NCI-H2171 (cell line): Measurements from ENCODE around the gene TAF1B.
A peak's percentile ranks its signal among the peaks of the same experiment; 100 is the strongest.
"Not testable (repeated sequence)": the region's sequence is repeated elsewhere in the genome, so short reads cannot be mapped to it uniquely, and the experiment has no call there.

Experiments
- DNase-seq: peaks from one replicate; lab custom pipeline; 2025; lab: John Stamatoyannopoulos, UW

Gene TAF1B

DNA sequence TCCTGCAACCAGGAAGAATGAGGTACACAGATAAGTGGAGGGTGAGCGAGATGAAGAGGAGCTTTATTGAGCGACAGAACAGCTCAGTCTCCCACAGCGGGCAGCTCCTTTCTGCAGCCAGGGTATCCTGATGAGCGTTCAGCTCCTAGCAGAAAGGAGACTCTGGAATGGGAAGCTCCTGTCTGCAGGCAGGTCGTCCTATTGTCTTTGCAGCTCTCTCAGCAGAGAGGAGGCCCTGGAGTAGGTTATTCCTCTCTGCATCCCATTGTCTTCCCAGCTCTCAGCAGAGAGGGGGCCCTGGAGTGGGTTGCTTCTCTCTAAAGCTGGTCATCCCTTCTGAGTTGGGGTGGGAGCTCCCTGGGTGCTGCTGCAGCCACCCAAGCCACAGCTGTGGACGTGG is 41.2 kb downstream of the TAF1B start:
- no peak for DNase-seq

DNA sequence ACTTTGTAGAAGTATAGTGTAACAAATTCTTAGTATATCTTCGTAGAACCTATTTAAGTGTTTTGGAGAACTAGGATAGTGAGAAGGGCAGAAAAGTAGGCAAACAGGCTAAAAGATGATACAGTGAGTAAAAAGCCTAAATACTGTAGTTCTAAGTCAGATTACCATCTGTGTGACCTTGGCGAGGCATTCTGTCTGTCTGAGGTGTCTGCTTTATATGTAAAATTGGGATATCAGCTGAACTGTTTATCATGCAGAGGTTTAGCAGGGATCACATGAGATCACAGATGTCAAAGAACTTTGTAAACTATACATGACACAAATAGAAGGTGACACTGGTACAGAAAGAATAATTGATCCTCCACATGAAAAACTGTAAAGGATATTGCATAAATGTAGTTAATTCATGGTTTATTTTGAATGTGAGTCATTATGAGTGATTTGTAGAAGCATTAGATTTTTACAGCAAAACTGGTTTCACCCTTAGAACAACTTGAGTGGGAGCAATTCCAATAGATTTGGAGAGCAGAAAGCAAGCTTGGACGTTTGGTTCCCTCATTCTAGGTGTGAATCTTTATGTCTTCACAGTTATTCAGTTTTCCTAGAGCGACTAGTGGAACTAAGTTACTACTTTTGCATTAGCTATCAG is 41.9 kb downstream of the TAF1B start:
- DNase-seq: no peak

DNA sequence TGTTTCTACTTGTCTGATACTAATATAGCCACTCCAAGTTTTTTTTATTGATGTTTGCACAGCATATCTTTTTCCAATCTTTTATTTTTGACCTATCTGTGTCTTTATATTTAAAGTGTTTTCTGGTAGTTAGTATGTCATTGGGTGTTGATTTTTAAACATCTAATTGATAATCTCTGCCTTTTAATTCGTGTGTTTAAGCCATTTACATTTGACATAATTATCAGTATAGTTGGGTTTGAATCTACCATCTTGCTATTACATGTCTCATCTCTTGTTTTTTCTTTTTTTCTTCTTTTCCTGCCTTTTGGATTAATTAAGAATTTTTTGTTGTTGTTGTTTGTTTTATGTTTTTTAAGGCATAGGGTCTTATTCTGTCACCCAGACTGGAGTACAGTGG is 44.2 kb downstream of the TAF1B start:
- no peak for DNase-seq

DNA sequence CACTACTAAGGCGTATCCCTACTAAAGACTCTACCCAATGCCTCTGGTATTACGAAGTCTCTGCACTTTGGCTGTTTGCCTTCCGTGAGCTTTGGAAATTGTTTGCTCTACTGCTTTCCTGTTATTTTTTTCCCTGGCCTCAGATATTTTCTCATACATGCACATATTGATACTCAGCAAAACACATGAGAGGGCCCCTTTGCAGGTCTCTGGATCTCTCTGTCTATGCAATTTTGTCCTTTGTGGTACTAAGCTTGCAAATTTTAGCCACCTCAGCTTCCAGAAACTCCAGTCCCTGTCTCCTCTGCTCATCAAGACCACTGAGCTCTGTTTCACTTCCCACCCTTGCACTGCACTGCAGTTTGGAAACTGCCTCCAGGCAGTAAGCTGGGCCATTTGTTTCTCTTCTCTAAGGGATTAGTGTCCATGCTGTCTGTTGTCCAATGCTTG is 46.6 kb downstream of the TAF1B start:
- DNase-seq: no peak

DNA sequence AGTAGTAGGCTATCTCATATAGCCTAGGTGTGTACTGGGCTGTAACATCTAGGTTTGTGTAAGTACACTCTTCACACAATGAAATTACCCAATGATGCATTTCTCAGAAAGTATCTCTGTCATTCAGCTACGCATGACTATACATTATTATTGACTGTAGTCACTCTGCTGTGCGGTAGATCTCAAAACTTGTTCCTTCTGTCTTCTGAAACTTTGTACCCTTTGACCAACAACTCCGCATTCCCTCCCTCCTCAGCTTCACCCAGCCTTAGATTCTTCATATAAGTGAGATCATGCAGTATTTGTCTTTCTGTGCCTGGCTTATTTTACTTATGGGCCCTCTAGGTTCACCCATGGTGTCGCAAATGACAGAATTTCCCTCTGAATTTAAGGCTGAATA is 49.0 kb downstream of the TAF1B start:
- DNase-seq: no peak

DNA sequence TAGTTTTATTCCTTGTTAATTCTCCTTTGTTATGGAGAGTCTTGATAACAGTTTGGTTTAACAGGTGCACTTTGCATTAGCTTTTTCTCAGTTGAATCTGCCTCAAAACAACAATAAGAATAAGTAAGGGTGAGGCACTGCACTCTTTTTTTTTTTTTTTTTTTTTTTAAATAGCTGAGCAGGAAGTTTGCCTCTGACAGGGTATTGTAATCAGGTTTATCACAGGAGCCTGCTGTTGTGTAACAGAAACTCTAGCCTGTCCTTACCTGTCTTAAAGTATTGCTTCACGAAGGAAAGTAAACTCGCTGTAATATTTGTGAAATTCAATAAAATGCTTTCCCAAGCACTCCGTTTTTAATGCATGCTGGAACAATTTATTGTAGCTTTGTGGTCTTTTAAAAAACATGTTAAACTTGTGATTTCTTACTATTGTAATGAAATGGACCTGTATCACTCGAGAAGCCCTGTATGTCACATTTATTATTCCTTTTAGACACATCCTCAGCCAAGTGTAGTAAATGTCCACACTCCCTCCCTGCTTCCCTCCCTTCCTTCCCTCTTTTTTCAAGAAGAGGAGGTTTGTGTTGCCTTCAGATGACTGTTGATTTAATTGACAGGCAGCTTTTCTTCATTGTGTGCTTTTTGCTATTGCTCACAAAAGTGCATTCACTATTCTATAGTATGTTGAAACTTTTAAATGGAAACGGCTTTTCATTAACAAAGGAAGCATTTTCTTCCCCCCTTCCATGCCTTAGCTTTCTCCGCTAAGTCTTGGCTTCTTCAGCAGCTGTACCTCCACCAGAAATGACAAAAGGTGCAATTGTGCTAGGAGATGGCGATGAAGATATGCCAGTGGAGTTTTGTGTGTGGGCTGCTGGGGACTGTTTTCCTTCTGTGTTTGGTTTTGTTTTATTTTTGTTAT is 52.7 kb downstream of the TAF1B start:
- DNase-seq: no peak

DNA sequence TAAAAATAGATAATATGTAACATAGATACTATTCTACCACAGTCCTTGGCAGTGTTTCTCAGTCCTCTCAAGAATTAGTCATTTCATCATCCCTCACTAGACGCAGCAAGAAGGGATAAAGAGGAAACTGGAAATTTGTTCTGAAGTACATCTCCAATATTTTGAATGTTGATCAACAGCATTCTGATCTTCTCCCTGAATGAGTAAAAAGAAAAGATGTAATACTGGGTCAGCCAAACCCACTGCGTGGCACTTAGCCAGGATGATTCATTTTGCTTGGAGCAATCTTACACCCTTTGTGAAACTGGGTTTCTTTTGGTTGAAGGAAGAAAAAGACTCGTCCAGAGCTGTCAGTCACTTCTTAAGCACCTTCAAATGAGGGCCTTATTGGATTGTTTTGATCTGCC is 54.1 kb downstream of the TAF1B start:
- DNase-seq: no peak

DNA sequence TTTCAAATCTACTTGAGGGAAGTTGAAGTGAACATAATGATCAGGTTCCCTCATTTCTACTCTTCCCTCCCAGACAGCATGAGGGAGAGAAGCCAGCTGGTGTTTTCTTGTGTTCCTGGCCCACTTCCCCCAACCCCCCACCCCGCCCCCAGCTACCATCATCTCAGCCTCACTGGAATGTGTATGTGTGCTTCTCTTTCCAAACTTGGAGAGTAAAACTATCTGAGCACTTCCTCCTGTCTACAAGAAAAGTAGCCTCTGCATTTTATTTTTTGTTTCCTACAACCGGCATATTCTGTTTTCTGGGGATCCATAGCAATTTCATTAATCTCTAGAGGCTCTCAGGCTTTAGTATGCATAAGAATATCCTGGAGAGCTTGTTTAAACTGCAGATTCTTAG is 54.6 kb downstream of the TAF1B start:
- peak; percentile 34 for DNase-seq

DNA sequence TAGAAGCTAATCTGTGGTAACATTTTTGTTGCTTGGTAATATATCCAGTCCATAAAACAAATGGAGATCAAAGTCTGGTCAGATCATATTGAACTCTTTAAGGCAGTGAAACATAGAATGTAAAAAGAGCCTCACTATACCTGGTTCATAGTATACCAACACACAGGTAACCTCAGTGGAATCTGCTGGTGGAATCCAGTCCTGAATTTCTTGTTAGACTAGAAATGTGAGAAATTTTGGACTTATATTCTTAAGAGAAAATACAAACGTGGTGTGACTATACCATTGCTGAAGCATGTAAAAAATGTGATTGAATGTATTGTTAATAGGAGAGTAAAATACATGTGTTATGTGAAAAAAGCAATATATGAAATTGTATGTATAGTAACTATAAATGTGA is 62.1 kb downstream of the TAF1B start:
- DNase-seq: no peak

DNA sequence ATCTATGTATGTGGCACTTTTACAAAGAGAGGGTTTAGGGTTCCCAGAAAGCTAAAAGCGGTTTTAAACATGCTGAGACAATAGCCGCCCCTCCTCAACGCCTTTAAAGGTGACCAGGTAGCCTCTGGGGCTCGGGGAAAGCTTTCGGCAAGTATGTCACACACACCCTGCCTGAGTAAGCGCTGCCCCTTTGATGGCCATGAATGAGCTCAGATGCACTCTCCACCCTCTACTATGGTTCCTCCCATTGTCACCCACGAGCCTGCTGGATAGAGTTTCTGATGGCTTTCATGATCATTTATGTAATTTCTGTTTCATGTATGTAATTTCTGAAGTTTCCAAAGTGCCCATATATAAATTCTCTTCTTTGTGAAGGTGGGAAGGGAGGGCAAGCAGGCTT is 64.1 kb downstream of the TAF1B start:
- DNase-seq: no peak

DNA sequence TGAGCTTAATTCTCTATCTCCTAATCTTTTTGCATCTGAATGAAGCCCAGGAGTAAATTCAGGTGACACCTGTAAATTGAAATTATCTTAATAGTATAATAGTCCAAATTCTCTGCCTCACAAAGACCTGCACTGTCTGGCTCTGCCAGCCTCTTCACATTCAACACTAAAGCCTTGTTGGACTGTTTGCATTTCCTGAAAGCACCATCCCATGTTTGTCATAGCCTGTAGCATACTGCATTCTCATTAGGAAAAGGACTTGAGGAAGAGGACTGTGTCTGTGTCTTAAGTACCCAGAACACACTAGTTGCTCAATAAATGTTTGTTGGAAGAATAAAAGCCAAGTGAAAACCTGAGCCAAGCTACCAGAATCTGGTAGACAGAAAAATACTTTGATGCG is 65.4 kb downstream of the TAF1B start:
- no peak for DNase-seq

DNA sequence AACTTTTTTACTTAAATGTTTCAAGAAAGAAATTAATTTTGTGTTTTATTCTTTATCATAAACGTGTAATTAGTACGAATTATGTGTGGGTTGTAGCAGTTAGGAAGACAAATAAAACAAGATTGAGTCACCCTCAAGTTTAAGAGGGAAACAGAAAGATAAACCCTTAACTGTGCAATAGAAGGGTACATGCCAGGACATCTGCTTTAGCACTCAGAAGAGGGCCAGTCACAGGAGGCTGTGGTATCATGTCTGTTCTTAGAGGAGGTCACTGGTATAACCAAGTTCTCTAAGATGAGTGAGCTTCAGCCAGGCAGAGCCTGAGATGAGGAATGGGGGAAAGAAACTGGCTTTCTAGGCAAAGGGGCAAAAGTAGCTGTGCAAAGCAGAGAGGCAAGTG is 65.8 kb downstream of the TAF1B start:
- no peak for DNase-seq

DNA sequence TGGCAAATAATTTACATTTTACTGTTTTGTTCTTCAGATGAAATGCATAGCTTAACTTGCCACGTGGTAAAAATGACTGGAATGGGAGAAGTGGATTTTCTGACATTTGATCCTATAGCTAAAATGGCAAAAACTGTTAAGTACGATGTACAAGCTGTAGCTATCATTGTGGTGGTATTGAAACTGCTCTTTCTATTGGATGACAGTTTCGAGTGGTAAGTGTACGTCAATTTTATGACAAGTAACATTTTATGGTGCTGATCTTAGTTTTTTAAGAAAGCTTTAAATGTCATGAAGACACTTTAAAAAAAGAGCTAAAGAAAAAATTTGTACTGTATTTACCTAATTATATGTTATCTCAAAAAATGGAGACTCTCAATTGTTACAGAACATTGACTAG is 67.4 kb downstream of the TAF1B start:
- DNase-seq: no peak

DNA sequence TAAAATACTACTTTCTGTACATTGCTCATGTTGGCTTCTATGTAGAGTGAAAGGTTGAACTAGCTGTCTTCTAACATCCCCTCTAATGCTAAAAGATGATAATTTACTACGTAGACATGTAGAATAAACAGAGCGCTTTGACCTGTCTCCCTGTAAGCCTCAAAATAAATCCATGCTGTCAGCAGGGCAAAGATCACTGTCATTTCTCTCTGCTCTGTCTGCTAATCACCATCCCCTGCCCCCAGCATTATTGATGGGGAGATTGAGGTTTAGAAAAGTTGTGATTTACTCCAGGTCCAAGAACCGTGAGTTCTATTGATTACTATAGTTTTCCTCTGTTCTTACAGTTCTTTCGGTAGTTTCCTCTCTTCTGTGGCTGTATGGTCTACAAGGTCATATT is 69.2 kb downstream of the TAF1B start:
- DNase-seq: no peak

DNA sequence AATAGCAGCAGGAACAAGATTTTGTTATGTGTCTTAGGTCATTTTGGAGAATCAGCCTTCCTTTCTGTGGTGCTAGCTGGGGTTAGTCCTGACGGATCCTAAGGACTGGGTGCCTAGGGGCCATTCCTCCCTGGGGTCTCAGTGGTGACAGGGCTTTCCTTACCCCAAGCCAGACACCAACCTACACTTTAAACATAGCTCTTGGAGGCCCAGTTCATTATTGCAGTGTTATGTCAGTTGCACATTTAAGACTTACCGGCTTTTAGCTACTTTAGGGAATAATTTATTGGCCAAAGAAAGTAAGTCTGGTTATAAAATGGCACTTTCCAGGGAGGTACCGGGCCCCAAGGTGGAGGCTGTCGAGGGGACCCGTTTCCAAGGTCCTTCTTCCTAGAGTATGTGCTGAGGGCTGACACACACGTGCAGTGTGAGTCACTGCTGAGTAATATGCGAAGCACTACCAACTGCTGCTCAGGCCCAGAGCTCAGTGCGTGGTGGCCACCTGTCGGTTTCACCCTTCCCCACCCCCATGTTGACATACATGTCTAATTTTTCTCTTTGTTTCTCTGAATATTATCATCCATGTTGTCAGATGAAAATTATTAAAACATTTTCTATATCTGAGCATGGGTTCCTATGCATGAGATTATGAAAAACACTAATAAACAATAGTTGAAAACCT is 71.3 kb downstream of the TAF1B start:
- DNase-seq: no peak

DNA sequence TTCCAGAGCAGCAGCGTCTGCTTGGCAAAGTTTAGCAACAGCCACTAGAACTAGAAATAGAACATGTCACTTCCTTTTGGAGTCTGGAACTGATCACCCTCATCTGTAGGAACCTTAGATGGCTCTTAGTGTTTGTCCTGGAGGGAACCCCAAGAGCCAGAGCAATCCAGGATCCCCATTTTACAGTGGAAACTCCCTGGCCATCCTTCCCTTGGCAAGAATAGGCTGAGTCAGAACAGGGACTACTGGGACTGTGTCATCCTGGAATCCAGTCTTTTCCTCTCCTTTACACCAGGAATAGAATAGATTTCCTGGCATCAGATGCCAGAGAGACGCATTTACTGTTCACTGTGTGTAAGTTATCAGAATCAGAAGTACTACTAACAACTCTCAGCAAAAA is 75.0 kb downstream of the TAF1B start:
- DNase-seq: no peak

DNA sequence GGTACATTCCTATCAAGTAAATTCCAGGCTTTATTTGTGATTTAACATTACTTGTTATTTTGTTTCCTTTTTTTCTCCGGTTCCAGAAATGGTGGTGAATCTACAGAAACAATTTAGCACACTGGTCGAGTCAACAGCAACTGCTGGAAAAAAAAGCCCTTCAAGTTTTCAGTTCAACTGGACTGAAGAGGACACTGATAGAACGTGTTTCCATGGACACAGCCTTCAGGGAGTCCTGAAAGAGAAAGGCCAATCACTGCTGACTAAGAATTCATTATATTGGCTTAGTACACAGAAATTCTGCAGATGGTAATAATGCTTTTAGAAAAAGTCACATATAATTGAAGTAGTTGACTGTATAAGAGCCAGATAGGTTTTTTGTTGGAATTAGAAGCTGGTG is 76.2 kb downstream of the TAF1B start:
- no peak for DNase-seq

DNA sequence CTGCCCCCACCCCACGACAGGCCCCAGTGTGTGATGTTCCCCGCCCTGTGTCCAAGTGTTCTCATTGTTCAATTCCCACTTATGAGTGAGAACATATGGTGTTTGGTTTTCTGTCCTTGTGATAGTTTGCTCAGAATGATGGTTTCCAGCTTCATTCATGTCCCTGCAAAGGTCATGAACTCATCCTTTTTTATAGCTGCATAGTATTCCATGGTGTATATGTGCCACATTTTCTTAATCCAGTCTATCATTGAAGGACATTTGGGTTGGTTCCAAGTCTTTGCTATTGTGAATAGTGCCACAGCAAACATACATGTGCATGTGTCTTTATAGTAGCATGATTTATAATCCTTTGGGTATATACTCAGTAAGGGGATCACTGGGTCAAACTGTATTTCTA is 83.7 kb downstream of the TAF1B start:
- DNase-seq: not testable (repeated sequence)

DNA sequence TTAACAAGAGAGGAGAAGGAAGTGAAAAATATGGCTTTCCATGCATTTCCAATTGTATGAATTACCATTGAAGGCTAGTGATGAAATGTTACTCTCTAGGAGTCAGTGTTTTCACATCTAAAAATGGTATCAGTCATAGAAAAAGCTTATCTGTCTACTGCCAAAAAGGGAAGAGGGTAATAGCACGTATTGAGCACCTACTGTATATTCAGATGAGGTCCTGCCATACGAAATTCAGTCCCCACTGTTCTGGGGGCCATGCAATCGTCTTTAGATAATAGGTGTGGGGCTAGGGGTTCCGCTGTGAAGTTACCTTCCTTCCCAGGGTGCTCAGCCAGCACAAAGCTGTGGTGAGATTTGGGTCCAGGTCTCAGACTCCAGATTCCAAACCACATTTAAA is 94.0 kb downstream of the TAF1B start:
- no peak for DNase-seq

DNA sequence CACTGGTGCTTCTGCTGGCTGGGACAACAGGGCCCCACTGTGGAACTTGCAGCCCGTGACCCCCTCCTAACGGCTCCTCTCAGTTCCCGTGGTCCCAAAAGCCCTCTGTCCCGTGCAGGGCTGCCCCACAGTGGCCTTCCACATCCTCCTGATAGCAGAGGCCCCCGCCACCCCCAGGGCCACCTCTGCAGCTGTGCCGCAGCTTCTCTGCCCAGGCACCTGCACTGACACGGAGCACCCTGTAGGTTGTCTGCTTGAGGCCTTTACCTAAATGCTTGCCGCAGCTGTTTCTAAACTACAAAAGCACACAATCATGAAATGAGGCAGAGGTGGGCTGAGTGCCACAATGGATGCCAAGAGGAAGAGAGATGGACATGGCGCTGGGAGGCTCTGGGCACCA is 94.7 kb downstream of the TAF1B start:
- DNase-seq: no peak

DNA sequence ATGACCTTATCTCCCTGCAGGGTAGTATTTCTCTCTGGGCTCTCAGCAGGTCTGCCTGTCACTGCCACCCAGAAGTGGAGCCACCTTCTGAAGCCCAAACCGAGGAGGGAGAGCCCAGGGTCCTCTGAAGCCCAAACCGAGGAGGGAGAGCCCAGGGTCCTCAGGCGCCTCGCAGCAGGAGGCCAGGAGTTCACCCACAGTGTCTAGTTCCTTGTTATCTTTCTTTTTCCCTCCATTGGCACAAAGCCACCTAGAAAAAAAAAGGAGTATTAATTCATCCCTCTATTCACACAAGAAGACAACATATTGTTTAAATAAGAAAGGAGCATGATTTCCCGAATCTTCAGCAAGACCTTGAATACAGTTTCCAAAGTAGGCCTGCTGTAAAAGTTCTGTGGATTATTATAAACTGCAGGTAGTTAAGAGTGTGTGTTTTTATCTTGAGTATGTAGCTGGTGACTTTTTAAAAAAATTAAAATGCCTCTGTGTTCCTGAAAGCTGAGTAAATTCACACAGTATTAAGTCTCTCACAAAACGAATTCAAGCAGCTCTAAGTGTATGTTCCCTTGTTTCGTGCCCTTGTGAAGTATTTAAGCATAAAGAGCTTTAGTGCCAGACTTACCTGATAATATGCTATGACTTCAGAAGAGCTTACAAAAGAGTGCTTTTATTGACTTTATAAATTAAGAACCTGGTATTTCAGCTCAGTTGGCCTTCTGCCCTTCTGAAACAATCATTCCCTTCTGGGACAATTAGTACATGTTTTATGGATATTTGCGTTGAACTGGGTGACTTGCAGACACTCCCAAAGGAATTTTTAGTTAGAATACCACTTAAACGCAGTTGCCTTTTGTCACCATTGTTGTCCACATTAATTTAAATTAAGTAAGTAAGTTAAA is 96.6 kb downstream of the TAF1B start:
- DNase-seq: no peak
